GM19238 (cell line): ENCODE measurements around the gene RAB35.

Source experiments
- DNase-seq: peaks from one replicate; pipeline ENCODE4 v3.0.0; 2011; ENCODE audit warnings: low spot score; ENCODE audit not compliant: insufficient read length

RAB35 gene

DNA sequence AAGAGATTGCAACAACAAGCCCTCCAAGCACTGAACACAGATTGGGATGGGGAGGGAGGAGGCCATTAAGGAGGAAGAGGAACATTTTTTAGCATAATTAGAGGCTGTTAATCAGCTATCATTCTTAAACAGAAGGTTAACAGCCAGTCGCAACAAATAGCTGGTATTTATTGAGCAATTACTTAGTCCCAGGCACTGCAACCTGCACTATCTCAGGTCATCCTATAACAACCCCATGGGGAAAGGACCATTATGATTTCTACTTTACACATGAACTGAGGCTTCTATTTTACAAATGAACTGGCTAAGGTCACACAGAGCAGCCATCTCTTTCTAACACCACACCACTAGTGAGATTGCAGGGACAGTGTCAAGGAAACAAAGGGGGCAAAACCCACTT lies 10.4 kb downstream of the RAB35 start:
- DNase-seq, result no peak

DNA sequence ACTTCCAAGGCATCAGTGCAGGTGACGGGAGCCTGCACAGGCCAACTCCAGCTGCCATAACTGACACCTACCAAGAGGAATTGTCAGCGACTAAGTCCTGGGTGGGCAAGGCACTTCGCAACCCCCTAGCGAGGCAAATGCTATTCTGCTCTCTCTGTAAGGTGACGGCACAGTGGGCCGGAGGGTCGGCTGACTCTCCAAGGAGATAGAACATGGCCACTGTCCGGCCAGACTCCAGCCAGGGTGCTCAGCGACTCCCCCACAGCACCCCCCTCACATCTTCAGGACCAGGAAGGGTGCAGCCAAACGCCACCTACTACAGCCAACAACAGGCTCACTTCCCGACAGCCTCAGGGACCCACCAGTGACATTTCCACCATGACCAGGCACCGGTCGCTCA lies 13.2 kb downstream of the RAB35 start:
- no peak for DNase-seq

DNA sequence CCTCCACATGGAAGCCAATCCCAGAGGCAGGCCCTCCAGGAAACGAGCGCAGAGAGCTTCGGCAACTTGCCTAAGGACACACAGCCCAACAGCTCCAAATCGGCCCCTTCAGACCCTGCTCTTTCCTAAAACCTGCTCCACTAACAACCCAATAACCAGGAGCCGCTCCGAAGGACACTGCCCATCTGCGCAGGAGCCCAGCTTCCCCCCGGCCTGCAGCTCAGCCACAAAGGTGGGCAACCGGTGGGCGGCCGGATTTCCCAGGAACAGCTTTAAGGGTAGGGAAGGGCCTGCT lies 13.6 kb downstream of the RAB35 start:
- DNase-seq, result no peak

DNA sequence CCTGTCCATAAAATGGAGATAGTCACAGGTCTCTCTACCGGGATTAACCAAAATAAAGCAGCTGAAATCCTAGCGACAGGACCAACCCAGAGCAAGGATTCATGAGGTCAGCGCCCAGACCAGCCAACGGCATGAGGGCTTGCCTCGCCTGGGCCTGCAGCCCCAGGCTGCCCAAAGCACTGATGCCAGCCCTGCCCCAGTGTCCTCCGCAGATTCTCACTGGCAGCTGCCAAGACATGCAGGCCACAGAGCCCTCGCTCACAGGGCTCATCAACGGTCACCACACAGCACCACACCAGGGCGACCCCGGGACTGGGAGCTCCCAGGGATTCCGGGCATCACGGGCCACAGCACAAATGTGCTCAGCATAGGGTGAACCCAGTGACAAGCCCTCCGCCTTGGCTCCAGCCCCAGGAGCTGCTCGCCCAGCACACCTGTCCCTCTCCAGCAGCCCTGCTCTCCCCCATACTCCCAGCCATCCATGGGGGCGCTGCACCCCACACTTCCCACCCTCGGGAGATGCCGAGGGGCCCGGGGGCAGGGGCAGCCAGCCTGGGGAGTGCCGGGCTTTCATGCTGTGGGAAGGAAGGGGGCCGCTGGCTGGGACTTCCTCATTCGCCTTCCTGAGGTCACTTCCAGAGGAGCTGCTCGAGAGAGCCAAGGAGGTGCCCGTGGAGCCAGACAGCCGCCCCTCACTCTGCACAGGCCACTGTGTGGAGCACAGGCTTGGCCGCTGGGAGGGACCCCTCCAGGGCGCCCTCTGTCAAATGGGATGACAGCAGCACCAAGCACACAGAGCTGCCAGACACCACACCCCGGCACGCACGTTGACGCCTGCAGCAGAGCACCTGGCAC lies 14.1 kb downstream of the RAB35 start:
- DNase-seq, result no peak

GRCh38 chr12:120101617-120102016 lies 14.9 kb downstream of the RAB35 start:
- no peak for DNase-seq

DNA sequence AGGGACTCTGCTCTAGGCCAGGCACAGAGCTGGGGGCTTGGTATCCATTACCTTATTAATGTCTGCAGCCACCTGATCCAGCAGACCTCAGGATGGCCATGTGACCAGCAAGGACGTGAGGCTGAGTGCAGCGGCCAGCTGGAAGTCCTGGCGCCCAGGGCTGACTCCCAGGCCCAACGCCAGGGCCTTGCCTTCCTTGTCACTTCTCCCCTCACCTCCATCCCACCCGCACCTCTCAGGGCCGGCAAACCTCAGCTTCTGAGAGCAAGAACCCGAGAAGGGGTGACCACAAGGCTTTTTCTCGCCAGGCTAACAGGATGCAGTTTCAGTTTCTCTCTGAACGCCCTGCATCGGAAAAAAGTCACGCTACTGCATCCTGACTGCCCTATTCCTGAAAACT lies 15.4 kb downstream of the RAB35 start:
- DNase-seq, result no peak

GRCh38 chr12:120100630-120101029 lies 15.9 kb downstream of the RAB35 start:
- no peak for DNase-seq

- no peak for DNase-seq
Measured at GRCh38 chr12:120099738-120100137, 16.8 kb downstream of the RAB35 start.

- DNase-seq, result no peak
Measured at GRCh38 chr12:120098756-120099470, 17.6 kb downstream of the RAB35 start.

- no peak for DNase-seq
Measured at GRCh38 chr12:120096671-120097202, 19.8 kb downstream of the RAB35 start.

DNA sequence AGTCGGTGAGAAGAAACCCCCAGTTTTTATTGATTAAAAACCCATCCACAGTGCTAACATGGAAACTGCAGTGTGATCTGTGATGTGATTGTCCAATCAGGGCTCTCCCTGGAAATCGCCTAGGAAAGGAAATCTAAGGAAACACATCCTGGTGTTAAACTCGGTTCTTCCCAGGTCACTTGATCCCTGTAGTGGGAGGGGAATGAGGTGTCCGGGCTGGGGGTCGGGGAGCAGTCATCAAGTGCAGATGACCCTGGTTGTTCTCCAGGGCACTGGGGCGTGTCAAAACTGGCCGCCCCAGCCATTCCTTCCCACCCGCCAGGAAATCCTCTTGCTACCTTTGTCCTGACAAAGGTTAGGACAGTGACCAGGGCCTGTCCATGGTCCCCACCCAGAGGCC lies 20.8 kb downstream of the RAB35 start:
- DNase-seq, result no peak

DNA sequence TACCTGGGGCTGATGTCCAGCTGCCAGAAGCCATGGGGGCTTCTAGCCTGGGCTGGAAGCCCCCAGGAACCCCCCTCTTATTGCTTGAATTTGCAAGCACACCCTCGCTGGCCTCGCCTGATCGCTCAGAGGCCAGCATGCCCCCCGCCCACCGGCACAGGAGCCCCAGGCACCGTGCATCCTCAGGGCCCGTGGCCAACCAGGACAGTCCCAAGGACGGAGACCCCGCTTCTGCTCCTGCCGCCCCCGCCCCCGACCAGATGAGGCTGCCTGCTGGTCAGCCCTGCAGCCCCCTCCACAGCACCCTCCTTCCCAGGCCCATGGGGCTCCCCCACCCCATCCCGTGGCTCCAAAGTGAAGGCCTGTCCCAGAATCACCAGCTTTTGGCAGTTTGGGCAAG lies 21.2 kb downstream of the RAB35 start:
- no peak for DNase-seq

GRCh38 chr12:120094485-120094884 lies 22.1 kb downstream of the RAB35 start:
- DNase-seq, result no peak

DNA sequence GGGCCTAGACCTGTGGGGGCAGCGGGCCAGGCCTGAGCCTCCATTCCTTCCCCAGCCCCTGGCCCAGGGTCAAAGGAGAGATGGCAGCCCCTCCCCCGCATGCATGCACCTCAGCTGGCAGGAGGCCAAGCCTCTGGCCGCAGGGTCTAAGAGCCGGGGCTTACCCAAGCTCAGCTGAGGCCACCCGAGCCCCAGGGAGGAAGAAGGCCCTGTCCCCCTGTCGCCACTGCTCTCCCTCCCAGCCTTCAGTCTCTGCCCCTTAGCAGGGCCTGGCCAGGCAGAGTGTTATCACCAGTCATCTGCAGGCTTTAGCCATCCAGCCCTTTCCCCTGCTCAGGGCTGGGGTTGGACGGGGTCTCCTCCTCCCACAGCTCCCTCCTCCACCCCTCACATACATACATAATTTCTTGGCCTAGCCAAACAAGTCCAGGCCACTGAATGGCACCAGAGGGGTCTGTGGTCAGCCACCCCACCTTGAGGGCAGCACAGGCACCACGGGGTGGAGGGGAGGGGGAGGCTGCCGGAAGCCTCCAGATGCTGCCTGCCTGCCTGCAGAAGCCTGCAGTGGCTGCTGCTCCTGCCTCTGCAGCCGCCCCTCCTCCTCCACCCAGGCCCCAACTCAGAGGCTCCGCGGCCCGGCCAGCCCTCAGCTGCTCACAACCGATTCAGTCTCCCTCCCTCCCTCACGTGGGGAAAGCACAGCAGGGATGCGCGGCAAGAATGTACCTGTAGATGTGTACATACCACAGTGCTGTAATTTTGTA lies 22.8 kb downstream of the RAB35 start:
- DNase-seq, result no peak

- no peak for DNase-seq
Measured at GRCh38 chr12:120093336-120093591, 23.3 kb downstream of the RAB35 start.

DNA sequence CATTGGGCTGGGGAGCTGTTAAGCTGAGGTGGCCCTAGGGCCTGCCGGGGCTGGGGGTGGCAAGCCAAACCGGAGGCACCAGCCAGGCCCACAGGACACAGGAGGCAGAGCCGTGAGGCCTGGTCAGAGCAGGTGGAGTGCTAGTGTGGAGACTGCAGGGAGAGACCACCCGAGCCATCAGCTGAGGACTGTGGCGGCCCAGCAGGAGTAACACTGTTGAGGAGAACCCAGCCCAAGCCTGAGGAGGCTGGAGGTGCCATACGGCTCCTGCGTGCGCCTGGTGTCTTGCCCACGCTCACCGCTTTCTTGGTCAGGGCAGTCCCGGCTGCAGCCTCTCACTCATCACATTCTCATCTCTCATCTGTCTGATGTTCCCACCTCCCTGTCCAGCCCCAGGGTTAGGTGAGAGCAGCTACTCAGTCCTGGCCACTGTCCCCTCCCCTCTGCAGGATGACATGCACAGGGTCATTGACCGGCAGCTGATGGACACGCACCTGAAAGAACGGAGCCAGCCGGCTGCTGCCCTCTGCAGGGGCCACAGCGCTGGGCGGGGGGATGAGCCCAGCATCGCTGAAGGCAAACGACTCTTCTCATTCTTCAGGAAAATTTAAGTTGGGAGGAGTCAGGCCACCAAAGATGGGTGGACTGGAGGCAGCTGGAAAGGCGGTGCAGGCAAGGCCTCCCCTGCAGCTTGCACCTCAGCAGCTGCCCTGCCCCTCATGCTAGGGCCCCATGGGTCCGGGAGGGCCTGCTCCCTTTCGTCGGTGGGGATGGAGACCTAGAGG lies 23.8 kb downstream of the RAB35 start:
- no peak for DNase-seq

DNA sequence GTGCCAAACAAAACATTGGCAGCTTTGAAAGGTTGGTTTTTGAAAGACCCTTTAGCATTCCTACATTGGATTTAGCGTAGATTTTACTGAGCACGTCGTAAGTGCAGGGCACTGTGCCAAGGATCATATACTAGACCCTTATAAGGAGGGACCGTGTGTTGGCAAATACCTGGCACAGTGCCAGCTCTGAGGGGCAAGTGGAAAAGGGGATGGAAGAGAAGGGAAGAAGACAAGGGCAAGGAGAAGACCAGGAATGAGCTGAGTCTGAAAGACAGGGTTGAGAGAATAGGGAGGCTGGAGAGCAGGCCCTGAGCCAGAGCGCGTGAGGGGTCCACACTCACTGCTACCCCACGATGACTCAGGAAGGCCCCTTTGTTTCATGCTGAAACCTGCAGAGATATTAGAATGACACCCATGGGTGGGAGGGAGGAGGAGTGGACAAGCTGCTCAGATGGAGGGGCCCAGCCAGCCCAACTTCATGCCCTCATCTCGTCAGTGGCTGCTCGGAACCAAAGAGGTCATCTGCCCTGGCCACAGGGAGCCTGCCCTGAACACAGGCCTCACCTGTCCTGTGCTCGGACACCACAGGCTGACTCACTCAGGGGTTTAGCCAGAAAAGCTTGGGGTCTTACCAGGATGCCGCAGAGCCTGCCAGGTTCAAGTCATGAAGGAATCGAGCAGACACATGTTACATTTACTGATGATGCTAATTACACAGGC lies 25.0 kb downstream of the RAB35 start:
- no peak for DNase-seq

DNA sequence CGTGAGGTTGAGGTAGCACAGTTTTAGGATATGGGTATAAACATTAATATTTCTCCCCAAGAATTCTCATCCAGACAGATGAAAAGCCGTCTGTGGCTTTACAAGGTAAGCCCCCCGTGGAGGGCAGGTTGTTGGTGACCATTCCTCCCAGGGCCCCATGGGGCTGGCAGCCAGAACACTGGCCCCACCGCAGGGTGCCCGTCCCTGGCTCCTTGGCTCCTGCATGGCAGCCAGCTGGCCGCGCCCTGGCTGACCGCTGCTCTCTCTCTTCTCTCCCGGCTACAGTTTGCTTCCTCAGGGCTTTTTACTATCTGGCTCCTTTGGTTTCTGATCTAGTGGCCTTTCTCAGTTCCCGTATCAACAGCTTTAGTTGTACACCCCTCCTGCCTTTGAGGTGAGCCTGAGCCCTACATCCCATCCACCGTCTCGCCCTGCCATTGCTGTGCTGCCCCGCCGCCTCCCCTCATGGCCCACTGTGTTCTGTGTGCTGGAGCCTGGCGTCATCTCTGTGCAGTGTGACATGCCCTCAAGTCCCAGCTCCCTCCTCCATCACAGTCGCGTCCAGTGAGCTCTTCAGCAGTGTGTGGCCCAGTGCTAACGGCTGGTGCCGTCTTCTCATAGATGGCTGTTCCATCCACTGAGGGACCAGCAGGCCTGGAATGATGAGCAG lies 25.8 kb downstream of the RAB35 start:
- DNase-seq, result no peak

GRCh38 chr12:120090206-120090605 lies 26.3 kb downstream of the RAB35 start:
- no peak for DNase-seq

- no peak for DNase-seq
Measured at GRCh38 chr12:120089796-120090195, 26.8 kb downstream of the RAB35 start.
